ENCODE measurements around the gene RDH16.
"Not testable (repeated sequence)": the region's sequence is repeated elsewhere in the genome, so short reads cannot be mapped to it uniquely, and the experiment has no call there.

The RDH16 gene

GRCh38 chr12:56916296-56916995 is 41.0 kb downstream of the RDH16 start:
- DNase-seq = no peak

GRCh38 chr12:56914724-56915123 is 42.7 kb downstream of the RDH16 start:
- DNase-seq = no peak

DNA sequence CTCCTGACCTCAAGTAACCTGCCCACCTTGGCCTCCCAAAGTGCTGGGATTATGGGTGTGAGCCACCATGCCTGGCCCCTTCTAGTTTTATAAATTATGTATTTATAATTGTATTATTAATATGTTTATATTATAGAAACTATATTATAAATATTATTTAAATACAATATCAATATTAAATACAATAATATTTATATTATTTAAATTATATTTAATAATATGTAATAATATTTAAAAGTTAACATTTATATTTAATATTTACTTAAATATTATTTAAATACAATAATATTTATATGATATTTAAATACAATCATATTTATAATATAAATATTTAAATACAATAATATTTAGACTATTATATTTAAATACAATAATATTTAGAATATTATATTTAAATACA is 43.2 kb downstream of the RDH16 start:
- DNase-seq = no peak

GRCh38 chr12:56909403-56909802 is 48.0 kb downstream of the RDH16 start:
- not testable (repeated sequence) for DNase-seq

DNA sequence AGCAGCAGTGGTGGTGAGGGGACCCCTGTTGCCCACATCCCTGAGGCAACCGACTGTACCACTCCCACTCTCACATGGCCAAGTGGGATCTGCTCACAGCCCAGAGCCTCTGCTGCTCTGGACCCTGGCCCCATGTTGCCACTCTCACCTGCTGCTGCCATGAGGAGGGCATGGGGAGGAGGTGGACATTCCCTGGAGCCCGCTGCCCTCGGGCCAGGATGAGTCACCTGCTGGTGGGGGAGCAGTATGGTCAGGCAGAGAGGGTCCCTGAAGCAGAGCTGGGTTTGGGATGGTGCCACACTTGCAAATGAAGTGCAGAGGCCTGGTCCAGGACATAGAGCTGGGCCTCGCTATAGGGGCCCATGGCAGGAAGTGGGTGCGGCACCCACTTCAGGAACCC is 49.3 kb downstream of the RDH16 start:
- no peak for DNase-seq

- DNase-seq = no peak
Observed at GRCh38 chr12:56905852-56906251, 51.6 kb downstream of the RDH16 start.

DNA sequence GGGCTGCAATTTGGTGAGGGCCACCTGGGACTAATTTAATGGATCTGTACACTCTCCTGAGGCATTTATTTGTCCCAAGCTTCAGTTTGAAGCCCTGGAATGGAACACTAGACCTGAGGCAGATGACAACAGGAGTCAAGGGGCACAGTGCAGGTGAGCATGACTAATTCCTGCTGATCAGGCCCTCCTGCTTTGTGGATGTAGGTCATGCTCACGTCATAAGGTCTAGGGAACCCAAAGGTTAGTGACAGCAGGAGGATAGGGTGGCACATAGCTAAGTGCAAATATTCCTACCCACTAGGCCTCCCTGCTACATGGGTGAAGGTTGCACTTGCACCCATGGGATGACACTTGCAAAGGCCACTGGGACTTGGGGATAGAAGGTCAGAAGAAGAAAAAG is 54.0 kb downstream of the RDH16 start:
- DNase-seq = no peak

Data from cerebellar nuclear complex (tissue), 1 donor.